ENCODE data around the gene GLCE.

The GLCE gene

GRCh38 chr15:69210574-69210973 lies 50.1 kb downstream of the GLCE start:
- no peak for DNase-seq

GRCh38 chr15:69213786-69214185 lies 53.4 kb downstream of the GLCE start:
- no peak for DNase-seq

GRCh38 chr15:69215314-69216035 lies 55.0 kb downstream of the GLCE start:
- DNase-seq = no peak

GRCh38 chr15:69217381-69217780 lies 56.9 kb downstream of the GLCE start:
- no peak for DNase-seq

GRCh38 chr15:69219690-69220089 lies 59.3 kb downstream of the GLCE start:
- DNase-seq = no peak

GRCh38 chr15:69222002-69222474 lies 61.6 kb downstream of the GLCE start:
- DNase-seq = no peak

GRCh38 chr15:69223083-69223813 lies 62.8 kb downstream of the GLCE start:
- no peak for DNase-seq

DNA sequence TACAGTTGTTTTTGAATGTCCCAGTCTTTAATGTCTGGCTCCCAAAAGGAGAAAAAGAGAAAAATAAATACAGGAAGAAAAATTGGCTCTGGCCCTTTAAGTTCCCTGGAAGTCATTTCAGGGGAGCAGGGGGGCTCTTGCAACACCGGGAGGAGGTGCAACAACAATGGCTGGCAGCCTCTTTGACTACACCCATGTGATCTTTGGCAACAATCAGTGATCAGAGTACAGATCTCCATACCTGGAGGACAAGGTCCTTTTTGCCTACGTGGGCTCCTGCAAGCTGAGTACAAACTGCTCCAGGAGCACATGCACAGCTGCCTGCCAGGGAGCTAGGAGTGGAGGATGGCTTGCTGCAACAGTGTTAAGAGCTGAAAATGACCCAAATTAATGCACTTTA lies 63.9 kb downstream of the GLCE start:
- no peak for DNase-seq

DNA sequence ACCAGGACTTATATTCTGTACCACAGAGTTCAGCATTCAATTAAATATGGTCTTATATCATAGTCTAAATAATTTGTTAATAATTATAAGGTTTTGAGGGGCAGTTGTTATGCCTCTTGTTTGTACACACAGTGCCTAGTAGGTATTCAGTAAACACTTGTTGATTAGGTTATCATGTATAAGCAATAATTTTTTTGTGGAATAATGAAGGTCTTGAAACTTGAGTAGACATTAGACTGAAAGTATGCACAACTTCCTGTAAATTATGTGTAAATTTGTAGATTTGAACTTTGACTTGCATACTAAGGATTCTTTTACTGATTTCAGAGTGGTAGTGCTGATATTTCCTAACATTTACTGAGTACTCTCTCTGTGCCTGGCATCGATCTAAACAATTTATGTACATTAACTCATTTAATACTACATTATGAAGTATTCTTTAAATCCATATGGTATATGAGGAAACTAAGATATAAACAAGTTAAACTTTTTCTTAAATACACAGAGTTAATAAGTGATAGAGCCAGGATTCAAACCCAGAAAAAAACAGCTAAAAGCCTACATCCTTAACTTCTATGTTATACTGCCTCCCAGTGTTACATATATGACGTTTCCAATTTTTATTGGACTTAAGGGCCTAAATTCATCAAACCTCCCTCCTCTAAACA lies 65.1 kb downstream of the GLCE start:
- no peak for DNase-seq

GRCh38 chr15:69226023-69226355 lies 65.6 kb downstream of the GLCE start:
- no peak for DNase-seq

GRCh38 chr15:69232144-69232543 lies 71.7 kb downstream of the GLCE start:
- no peak for DNase-seq

GRCh38 chr15:69232765-69233164 lies 72.3 kb downstream of the GLCE start:
- no peak for DNase-seq

GRCh38 chr15:69234676-69235075 lies 74.2 kb downstream of the GLCE start:
- no peak for DNase-seq

DNA sequence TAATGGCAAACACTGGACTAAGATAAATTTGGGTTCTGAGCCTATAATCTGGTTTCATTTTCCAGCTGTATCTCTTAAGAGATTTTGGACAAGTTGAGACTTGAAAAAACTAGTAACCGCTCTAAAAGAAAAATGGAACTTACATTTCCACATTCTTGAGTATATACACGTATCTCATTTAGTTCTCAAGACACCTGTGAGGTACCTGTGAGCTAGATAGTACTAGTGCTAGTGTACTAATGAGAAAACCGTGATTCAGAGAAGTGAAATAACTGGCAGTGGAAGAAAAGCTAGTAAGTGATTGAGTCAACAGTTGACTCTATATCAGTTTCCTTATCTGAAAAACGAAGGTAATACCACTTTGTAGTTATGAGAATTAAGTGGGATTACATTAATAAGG lies 76.1 kb downstream of the GLCE start:
- no peak for DNase-seq

GRCh38 chr15:69237718-69238117 lies 77.3 kb downstream of the GLCE start:
- no peak for DNase-seq

DNA sequence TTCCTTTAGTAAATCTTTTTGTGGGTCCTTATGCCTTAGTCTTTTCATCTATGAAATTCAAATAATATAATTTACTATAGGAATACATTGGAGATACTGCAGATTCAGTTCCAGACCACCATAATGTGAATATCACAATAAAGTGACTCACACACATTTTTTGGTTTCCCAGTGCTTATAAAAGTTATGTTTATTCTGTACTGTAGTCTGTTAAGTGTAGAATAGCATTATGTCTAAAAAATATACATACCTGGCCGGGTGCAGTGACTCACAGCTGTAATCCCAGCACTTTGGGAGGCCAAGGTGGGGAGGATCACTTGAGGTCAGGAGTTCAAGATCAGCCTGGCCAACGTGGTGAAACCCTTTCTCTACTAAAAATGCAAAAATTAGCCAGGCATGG lies 84.4 kb downstream of the GLCE start:
- no peak for DNase-seq

DNA sequence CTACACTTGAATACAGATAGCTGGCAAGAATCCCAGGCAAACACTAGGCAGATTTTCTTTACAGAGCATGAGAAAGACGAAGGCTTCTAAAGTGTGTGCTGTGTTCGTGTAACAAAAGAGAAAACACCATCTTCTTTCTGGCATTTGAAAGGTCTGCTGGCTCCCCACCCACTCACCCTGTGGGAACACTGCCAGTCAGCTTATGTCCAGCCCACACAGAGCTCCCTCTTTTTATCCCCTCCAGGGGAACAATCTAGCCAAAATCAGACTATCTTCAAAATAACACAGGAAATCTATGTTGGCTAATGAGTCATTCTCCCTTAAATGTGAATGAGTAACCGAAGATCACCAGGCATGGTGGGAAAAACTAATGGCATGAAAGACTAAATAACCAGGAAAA lies 92.7 kb downstream of the GLCE start:
- peak; percentile 26 for DNase-seq

DNA sequence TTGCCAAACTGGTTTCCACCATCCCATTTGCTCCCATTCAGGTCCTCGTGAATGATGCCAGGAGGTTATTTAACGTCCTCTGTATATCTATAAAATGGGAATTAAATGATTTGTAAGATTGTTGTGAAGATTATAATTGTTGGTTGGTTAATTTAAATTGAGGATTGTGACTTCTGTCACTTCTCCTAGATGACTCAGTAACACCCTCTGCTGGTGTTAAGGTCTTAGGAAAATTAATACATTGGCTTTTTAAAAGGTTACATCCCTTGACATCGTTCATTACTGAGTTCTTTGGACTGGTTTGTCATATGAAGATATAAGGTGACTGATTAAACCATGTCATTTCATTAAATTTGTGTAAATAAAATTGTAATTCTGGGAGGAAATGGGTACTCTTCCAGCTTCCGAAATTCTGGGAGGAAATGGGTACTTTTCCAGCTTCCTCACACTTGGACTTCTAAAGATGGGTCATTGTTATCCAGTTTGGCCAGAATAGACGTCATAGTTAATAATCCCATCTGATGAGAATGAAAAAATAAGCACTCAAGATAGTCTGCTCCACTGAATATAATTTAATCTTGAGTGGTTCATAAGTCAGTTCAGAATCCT lies 105.0 kb downstream of the GLCE start:
- no peak for DNase-seq

GRCh38 chr15:69271217-69271616 lies 110.8 kb downstream of the GLCE start:
- no peak for DNase-seq

DNA sequence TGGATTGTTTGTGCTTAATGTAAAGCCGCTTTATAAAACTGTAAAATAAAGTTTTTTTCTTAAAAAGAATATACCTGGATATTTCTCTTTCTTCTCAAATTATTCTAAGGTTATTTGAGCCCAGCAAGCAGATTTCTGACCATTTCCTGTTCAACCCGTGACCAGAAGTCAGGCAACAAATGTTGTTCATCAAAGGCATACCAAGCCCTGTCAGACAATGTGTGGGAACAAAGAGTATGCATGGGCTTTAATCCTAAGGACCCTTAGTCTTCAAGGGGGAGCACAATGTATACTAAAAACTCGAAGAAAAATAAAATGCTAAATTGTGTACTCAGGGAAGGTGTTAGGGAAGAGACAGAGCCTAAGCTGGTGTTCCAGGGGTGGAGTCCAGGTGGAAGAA lies 111.7 kb downstream of the GLCE start:
- DNase-seq = no peak

DNA sequence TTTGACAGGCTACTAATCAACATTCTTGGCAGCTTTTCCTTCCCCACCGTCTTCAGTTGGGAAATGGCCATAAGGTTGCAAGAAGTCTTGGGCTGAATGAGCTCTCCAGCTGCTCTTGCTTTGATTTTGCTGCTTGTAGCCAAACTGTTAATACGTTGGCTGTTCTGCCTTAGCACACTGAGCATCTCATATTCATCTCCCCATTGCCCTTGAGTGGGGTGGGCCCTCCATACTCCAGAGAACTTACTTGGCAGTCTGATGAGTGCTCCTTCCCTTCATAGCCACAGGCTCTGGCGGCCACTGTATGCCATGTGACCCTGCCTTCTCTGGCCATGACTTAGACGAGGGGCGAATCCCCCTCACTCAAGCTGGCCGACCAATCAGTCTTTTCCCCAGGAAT lies 112.5 kb downstream of the GLCE start:
- no peak for DNase-seq

DNA sequence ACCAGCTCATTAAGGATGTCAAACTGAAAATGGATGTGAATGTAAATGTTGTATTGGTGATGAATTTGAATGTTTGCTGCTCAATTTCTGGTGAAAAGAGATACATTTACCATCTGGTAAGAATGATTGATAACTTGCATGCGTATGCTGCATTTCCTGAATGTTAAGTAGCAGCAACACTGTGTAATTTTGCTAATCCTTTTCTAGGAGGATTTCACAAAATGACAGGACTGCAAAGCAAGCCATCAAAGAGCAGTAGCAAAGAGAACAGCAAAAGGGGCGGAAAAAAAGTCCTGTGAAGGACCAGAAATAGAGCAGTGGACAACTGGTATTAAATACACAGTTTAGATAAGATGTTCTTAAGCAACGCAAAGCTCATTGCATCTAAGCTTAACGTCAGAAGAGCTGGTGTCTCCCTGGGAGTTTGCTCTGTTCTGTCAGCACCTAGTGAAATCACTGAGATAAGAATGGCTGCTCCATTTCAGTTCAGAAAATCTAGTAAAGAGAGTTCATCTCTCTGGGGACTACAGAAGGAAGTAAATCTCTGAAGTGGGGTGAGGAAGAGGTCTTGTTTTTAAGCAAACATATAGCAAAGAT lies 114.7 kb downstream of the GLCE start:
- no peak for DNase-seq

DNA sequence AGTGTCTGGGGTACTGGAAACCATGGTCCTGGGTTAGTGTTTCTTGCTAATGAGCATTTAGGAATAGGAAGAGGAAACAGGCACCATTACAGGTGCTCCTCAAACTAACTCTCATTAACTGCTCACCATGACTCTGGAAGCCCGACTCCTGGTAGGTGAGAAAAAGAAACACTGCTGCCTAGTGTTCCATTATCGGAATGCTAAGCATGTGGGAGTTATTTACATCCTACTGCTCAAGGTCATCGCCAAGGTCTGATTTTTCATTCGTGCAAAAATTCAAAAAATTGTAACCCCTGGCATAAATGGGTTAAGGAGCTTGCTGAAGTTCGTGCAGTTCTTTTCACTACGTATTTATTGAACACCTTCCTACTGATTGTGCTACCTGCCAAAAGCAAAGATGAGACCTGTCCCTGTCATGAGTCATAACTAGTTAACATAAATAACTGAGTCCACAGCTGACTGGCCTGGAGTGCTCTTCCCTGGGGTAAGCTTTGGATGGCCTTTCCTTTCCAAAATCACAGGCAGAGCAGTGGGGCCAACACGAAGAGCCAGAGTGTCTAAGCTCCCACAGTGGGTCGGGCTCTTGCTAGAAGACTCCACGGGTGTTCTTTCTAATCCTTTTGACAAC lies 115.6 kb downstream of the GLCE start:
- no peak for DNase-seq

Data from right hindlimb (tissue), 1 donor.